Measurements from ENCODE around the gene UMODL1.

Gene UMODL1

GRCh38 chr21:42148584-42148983 lies 77.5 kb downstream of the UMODL1 start:
- DNase-seq (ENCODE audit: low read depth) = no peak
- TF ChIP-seq CTCF (conservative IDR thresholded peaks at IDR 0.05; ENCODE audit: low read depth, low read length) = no peak
- H3K4me3 ChIP-seq (ENCODE audit: low read depth, low read length) = no peak overlapping the region

GRCh38 chr21:42149656-42150473 lies 78.7 kb downstream of the UMODL1 start:
- no peak for DNase-seq (ENCODE audit: low read depth)

GRCh38 chr21:42150474-42151085 lies 79.5 kb downstream of the UMODL1 start:
- no peak overlapping the region for H3K4me3 ChIP-seq (ENCODE audit: low read depth, low read length)
- TF ChIP-seq CTCF (conservative IDR thresholded peaks at IDR 0.05; ENCODE audit: low read depth, low read length) = no peak
- no peak for DNase-seq (ENCODE audit: low read depth)

More at GRCh38 chr21:42149656-42150473, 78.7 kb downstream of the UMODL1 start:
- H3K4me3 ChIP-seq (ENCODE audit: low read depth, low read length) = no peak overlapping the region
- no peak for TF ChIP-seq CTCF (conservative IDR thresholded peaks at IDR 0.05; ENCODE audit: low read depth, low read length)

GRCh38 chr21:42151148-42151947 lies 80.2 kb downstream of the UMODL1 start:
- no peak for TF ChIP-seq CTCF (conservative IDR thresholded peaks at IDR 0.05; ENCODE audit: low read depth, low read length)
- no peak overlapping the region for H3K4me3 ChIP-seq (ENCODE audit: low read depth, low read length)
- no peak for DNase-seq (ENCODE audit: low read depth)

- no peak for TF ChIP-seq CTCF (conservative IDR thresholded peaks at IDR 0.05; ENCODE audit: low read depth, low read length)
- H3K4me3 ChIP-seq (ENCODE audit: low read depth, low read length) = no peak overlapping the region
- DNase-seq (ENCODE audit: low read depth) = no peak
Observed at GRCh38 chr21:42151948-42152220, 80.8 kb downstream of the UMODL1 start.

- TF ChIP-seq CTCF (conservative IDR thresholded peaks at IDR 0.05; ENCODE audit: low read depth, low read length) = no peak
- DNase-seq (ENCODE audit: low read depth) = no peak
- no peak overlapping the region for H3K4me3 ChIP-seq (ENCODE audit: low read depth, low read length)
Observed at GRCh38 chr21:42153046-42153686, 82.0 kb downstream of the UMODL1 start.
